ENCODE data around the gene HMG20A. TPM values are rescaled to one million over a fixed set of nuclear protein-coding genes. Genes with fewer than 3 reads are reported as not detected.
"Not testable (repeated sequence)": the region's sequence is repeated elsewhere in the genome, so short reads cannot be mapped to it uniquely, and the experiment has no call there.

The HMG20A gene
- polyA plus RNA-seq (ENCODE audit: insufficient read length): 46.5 TPM

DNA sequence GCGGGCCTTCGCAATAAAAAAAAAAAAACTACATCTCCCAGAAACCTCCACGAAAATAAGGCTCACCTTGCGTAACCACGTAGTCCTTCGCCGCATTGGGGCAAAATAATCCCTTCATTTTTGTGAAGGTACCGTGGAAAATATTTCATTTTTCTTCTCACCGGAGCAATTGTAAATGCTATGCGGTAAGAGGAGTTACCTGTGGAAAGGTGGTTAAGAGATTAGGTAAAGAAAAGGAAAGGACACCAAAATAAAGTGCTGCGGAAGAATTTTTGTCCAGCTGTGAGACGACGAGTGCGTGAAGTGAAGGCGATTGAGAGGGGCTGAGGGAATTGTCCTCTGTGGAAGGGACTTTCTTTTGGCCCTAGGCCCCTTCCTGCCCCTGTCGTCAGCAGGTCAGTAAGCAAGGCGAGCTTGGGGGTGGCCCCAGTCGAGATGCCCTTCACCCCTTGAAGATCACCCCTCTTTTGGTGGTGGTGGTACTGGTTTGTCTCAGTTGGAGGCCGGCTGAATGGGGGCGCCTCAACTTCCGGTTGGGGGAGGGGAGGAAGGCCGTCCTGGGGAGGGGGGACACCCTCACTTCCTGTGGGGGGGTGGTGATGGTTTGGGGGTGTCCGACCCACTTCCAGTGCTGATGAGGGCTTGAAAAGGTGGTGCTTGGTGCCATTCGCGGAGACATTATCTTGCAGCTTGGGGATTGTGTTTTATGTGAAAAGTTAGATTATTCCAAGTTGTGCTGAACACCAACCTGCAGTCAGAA lies at the start of gene HMG20A:
HMG20A (plus strand) TSS at position 279 of the 760 bp plus-strand sequence. CDS start 37,520 bp downstream, outside the sequence.
- peak; percentile 79 for DNase-seq (ENCODE audit: low read depth)

DNA sequence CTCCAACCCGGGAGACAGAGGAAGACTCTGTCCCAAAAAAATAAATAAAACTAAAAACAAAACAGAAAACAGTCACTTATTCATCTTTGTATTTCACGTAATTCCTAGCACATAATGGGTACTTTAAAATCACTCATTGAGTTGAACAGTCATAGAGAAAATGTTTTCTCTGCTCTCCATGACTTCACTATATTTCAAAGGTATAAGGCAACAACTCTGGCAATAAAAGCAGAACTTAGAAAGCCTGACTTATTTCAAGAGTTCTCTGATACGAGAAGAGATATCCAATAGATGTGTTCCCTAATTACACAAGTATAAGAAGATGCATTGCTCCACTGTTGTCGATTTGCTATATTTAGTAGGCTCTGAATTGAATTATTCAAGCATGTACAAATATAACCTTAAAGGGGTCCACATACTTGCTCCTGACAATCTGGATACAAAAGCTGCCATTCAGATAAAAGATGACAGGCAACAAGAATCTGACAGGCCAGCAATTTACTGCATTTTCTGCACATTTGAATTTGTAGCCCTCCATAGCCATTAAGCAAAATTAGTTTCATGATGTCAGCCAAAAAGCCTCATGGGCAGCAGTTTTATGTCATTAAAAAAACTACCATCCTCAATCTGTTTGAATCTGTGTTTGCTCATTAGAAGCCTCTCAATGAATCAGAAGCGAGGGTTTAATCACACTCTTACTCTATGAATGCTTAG lies 48.7 kb upstream of the HMG20A start:
- no peak for DNase-seq (ENCODE audit: low read depth)

DNA sequence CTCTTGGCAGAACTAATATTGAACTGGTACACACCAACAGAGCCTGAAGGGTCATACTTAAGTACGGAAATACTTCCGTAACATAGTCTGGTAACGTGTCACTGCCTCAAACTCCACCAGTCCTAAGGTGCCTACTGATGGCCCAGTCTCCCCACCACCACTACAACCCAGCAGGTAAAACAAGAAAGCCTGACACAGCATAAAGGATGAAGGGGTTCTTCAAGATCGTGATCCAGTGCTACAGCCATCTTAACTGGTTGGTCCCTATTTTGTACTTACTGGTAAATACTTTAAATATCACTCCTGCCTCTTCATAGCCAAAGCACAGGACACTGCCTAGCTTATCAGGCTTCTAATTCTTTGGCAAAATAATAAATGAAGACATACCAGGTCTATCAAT lies 47.2 kb upstream of the HMG20A start:
- no peak for DNase-seq (ENCODE audit: low read depth)

GRCh38 chr15:77375133-77375532 lies 45.6 kb upstream of the HMG20A start:
- no peak for DNase-seq (ENCODE audit: low read depth)

DNA sequence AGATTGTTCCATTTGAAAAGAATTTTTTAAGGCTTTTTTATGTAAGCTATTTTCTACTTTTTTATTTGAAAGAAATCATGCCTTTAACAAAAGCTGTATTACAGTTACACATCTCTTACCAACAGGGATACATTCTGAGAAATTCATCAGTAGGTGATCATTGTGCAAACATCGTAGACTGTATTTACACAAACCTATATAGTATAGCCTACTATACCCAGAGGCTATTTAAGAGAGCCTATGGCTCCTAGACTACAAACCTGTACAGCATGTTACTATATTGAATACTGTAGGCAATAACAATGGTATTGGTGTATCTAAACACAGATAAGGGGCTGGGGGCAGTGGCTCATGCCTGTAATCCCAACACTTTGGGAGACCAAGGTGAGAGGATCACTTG lies 43.9 kb upstream of the HMG20A start:
- no peak for DNase-seq (ENCODE audit: low read depth)

DNA sequence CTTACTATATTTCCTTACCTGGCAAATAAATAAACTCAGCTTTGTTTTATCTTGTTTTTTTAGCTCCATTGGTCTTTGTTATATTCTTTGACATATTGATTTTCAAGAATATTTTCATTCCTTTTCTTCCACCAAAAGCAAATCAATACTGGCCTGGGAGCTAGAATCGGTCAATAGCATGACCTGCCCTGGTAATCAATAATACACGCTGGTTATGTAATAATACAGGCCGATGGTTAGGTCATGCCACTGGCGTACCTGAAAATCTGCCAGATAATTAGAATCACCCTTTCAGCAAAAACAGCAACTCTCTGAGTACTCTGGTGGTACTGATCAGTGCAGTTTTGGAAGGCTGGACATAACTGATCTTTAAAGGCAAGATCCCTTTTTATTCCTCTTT lies 40.7 kb upstream of the HMG20A start:
- DNase-seq (ENCODE audit: low read depth): no peak

GRCh38 chr15:77384086-77384485 lies 36.6 kb upstream of the HMG20A start:
- no peak for DNase-seq (ENCODE audit: low read depth)

DNA sequence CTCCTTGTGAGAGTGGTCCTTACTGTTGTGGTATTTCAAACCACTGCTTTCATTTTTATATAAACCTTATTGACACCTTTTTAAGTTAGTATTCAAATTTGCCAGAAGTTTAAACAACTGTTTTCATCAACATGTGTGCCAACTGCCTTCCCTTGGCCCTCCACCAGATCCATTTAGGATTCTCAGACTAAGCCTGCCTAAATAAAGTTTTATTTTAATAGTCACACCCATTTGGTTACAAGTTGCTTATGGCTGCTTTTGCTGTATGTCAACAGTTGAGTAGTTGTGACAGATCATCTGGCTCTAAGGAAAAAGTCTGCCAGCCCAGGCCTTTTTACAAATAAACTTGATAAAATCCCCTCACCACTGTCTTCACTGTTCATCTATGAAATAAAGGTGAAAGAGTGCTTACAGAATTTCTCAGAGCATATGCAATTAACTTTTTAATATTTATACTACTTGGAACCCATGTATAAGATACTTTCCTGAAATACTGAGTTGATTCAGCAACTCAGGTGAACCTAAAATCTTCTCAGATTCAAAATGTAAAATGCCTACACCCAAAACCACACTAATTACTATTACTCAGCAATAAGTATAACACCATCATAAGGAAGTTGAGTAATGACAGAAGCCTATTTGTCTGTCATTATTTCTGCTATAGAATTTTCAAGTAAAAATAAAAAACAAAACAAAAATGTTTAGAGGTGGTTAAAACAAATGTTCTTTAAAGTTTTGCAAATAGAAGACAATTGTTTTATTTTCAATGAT lies 35.9 kb upstream of the HMG20A start:
- DNase-seq (ENCODE audit: low read depth): no peak

DNA sequence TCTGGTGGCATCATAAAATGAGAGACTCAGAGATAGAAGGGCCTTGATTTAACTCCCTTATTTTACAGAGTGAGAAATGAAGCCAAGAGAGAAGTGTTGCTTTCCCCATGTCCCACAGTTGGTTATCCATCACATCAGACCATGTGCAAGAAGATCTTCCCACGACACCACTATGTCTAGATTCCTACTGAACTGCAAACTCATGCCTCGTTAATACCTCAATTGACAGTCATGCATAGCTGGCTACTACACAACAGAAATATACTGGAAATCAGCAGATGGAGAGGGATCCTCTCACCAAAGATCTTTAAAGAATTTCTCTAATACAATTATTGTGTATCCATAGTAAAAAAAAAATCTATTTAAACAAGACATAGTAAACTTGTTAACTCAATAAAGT lies 34.1 kb upstream of the HMG20A start:
- DNase-seq (ENCODE audit: low read depth): no peak

GRCh38 chr15:77387365-77388105 lies 33.2 kb upstream of the HMG20A start:
- no peak for DNase-seq (ENCODE audit: low read depth)

DNA sequence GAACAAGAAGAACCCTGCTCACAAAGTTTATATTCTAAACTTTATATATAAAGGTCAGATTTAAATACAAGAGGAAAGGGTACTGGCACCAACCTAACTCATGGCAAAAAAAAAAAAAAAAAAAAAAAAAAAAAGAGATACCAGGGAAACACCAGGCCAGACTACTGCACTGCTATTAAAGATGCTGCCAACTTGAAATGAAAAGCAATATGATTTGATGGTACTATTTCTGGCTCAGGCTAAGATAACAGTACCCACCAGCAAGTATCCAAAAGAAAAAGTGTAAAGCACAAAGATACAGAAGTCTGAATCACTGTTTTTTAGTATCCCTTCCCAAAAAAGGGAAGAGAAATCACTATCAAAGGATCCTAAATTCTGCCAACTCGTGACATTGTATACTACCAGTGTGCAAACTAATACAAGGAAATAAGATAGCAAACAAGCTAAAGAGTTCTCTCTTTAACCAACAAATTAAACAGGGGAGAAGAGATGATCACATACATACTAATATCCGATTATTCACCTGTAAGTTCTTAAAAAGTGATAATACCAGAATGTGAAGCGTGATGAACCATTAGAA lies 29.2 kb upstream of the HMG20A start:
- no peak for DNase-seq (ENCODE audit: low read depth)

DNA sequence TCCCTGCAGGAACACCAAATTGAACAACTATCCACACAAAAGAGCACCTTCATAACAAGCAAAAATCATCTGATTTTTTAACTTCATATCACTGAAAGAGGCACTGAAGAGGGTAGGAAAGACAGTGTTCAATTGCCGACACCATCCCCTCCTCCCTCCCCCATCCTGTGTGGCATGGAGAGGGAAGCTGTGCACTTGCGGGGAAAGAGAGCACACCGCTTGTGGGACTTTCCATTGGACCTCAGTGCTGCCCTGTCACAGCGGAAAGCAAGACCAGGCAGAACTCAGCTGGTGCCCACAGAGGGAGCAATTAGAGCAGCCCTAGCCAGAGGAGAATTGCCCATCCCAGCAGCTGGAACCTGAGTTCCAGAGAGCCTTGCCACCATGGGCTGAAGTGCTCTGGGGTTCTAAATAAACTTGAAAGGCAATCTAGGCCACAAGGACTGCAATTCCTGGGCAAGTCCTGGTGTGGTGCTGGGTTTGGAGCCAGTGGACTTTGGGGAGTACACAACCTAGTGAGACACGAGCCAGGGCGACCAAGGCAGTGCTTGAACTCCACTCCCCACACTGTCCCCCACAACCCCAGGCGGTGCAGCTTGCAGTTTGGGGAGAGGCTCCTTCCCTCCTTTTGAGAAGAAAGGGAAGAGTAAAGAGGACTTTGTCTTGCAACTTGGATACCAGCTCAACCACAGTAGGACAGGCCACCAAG lies 27.8 kb upstream of the HMG20A start:
- no peak for DNase-seq (ENCODE audit: low read depth)

GRCh38 chr15:77393471-77393840 lies 27.2 kb upstream of the HMG20A start:
- no peak for DNase-seq (ENCODE audit: low read depth)

DNA sequence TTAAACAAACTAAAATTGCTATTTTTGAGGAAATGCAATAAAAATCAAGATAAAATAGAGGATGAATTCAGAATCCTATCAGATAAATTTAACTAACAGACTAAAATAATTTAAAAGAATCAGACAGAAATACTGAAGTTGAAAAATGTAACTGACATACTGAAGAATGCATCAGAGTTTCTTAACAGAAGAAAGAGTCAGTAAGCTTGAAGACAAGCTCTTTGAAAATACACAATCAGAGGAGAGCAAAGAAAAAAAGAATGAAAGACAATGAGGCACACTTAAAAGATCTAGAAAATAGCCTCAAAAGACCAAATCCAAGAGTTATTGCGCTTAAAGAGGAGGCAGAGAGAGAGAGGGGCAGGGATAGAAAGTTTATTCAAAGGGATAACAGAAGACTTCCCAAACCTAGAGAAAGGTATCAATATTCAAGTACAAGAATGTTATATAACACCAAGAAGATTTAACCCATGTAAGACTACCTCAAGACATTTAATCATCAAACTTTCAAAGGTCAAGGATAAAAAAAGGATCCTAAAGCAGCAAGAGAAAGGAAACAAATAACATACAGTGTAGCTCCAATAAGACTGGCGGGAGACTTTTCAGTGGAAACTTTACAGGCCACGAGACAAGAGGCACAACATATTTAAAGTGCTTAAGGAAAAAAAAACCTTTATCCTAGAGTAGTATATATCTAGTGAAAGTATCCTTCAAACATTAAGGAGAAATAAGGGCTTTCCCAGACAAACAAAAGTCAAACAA lies 25.5 kb upstream of the HMG20A start:
- no peak for DNase-seq (ENCODE audit: low read depth)

- DNase-seq (ENCODE audit: low read depth): no peak
These were observed 24.0 kb upstream of the HMG20A start for GRCh38 chr15:77396692-77397091.

DNA sequence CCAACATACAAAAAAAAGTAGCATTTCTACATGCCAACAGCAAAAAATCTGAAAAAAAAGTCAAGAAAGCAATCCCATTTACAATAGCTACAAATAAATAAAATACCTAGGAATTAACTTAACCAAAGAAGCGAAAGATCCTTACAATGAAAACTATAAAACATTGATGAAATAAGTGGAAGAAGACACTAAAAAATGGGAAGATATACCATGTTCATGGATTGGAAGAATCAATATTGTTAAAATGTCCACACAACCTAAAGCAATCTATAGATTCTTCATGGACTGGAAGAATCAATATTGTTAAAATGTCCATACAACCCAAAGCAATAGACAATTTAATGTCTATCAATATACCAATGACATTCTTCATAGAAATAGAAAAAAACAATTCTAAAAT lies 21.8 kb upstream of the HMG20A start:
- DNase-seq (ENCODE audit: low read depth): no peak

GRCh38 chr15:77400258-77400657 lies 20.4 kb upstream of the HMG20A start:
- no peak for DNase-seq (ENCODE audit: low read depth)

GRCh38 chr15:77402740-77403379 lies 17.8 kb upstream of the HMG20A start:
- DNase-seq (ENCODE audit: low read depth): no peak

GRCh38 chr15:77406173-77406759 lies 14.4 kb upstream of the HMG20A start:
- not testable (repeated sequence) for DNase-seq (ENCODE audit: low read depth)
